MCF 10A (cell line): ENCODE data around the gene OR9G1. TPM values are rescaled to one million over a fixed set of nuclear protein-coding genes. Genes with fewer than 3 reads are reported as not detected.

Source experiments
- BruUV-seq: library from RNA; stranded (reverse); fragments of 400-500 nt; replicated peaks from 2 replicates; lab custom pipeline; 2021; lab: Mats Ljungman, UMichigan
- CTCF ChIA-PET: fragments of 300-600 bp; sonication (Branson Sonifier 250); formaldehyde crosslinking; extraction: SDS; loops from one replicate; lab custom pipeline; 2021; ENCODE audit warnings: antibody characterized with exemption, inconsistent platforms; lab: Yijun Ruan, JAX
- POLR2A ChIA-PET: fragments of 300-600, 350-650 bp; sonication (Branson Sonifier 250); formaldehyde crosslinking; extraction: SDS; loops from one replicate; lab custom pipeline; 2020; ENCODE audit warnings: antibody characterized with exemption, inconsistent platforms; lab: Yijun Ruan, JAX
- DNase-seq: peaks from one replicate; pipeline ENCODE4 v3.0.0-alpha.2; 2018; ENCODE audit not compliant: unreplicated experiment
- H3K27ac Mint-ChIP-seq: one replicate; pipeline ENCODE4 v1.8.0; 2022; ENCODE audit warnings: mild to moderate bottlenecking, low read depth, mixed read lengths; ENCODE audit not compliant: unreplicated experiment
- H3K27me3 Mint-ChIP-seq: one replicate; pipeline ENCODE4 v1.8.0; 2022; ENCODE audit warnings: mixed read lengths; ENCODE audit not compliant: insufficient read depth, unreplicated experiment
- H3K36me3 Mint-ChIP-seq: one replicate; pipeline ENCODE4 v1.8.0; 2022; ENCODE audit warnings: mild to moderate bottlenecking, moderate library complexity, mixed read lengths; ENCODE audit not compliant: insufficient read depth, unreplicated experiment
- H3K4me1 Mint-ChIP-seq: one replicate; pipeline ENCODE4 v1.8.0; 2022; ENCODE audit warnings: mixed read lengths; ENCODE audit not compliant: insufficient read depth, unreplicated experiment
- H3K4me3 Mint-ChIP-seq: one replicate; pipeline ENCODE4 v1.8.0; 2022; ENCODE audit warnings: mild to moderate bottlenecking, moderate library complexity, mixed read lengths; ENCODE audit not compliant: unreplicated experiment
- H3K9me3 Mint-ChIP-seq: one replicate; pipeline ENCODE4 v1.8.0; 2022; ENCODE audit warnings: mixed read lengths; ENCODE audit not compliant: unreplicated experiment
- intact Hi-C: fragments of 100-400 bp; cut with micrococcal nuclease; formaldehyde crosslinking; loops from 2 replicates; pipeline ENCODE4 v1.14.1; 2022
- total RNA-seq: library from RNA; stranded (reverse); gene quantifications from 2 replicates; pipeline ENCODE4 v1.2.3, GENCODE V29; 2022
- TF ChIP-seq, protein P1 (sequence below): fragments of 200-600 bp; IDR thresholded peaks from one replicate; pipeline ENCODE4 v1.8.0; 2022; ENCODE audit warnings: antibody characterized with exemption, mild to moderate bottlenecking; ENCODE audit not compliant: unreplicated experiment

Gene OR9G1
- total RNA-seq, 1 experiment from 2014 or later: not detected

GRCh38 chr11:56716379-56716854 is 17.5 kb downstream of the OR9G1 start:
- no peaks in the 10 kb centered on the region for H3K27me3 Mint-ChIP-seq
- ChIA-PET CTCF (no interaction called here), POLR2A (interaction anchor here (0.6 kb wide), 1 partner anchor 76 kb away, joined by 3 read pairs; no protein-coding TSS in a partner anchor)
- TF ChIP-seq, protein P1, sequence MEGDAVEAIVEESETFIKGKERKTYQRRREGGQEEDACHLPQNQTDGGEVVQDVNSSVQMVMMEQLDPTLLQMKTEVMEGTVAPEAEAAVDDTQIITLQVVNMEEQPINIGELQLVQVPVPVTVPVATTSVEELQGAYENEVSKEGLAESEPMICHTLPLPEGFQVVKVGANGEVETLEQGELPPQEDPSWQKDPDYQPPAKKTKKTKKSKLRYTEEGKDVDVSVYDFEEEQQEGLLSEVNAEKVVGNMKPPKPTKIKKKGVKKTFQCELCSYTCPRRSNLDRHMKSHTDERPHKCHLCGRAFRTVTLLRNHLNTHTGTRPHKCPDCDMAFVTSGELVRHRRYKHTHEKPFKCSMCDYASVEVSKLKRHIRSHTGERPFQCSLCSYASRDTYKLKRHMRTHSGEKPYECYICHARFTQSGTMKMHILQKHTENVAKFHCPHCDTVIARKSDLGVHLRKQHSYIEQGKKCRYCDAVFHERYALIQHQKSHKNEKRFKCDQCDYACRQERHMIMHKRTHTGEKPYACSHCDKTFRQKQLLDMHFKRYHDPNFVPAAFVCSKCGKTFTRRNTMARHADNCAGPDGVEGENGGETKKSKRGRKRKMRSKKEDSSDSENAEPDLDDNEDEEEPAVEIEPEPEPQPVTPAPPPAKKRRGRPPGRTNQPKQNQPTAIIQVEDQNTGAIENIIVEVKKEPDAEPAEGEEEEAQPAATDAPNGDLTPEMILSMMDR: no peak
- BruUV-seq: no TSS peak
- no peaks in the 10 kb centered on the region for H3K36me3 Mint-ChIP-seq
- H3K9me3 Mint-ChIP-seq: peaks cover 9% of the 10 kb centered on the region
- DNase-seq: peak; percentile 73
- intact Hi-C loops: no loop called here
- H3K27ac Mint-ChIP-seq: no peak overlapping the region
- no peak overlapping the region for H3K4me3 Mint-ChIP-seq
- H3K4me1 Mint-ChIP-seq: no peaks in the 10 kb centered on the region

DNA sequence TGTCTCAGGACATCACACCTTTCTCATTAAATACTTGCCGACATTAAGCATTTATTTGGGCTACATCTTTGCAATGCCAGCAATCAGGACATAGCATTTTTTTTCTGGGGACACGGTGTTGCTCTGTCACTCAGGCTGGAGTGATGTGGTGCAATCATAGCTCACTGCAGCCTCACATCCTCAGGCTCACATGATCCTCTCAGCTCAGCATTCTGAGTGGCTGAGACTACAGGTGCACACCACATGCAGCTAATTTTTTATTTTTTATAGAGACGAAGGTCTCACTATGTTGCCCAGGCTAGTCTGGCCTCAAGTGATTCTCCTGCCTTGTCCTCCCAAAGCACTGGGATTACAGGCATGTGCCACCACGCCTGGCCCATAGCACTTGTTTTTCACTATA is 21.6 kb downstream of the OR9G1 start:
- DNase-seq: no peak
- POLR2A ChIA-PET: no interaction called here
- intact Hi-C loops: no loop called here
- H3K4me1 Mint-ChIP-seq: no peaks in the 10 kb centered on the region
- H3K4me3 Mint-ChIP-seq: no peak overlapping the region
- peaks cover 7% of the 10 kb centered on the region for H3K9me3 Mint-ChIP-seq
- no peaks in the 10 kb centered on the region for H3K27me3 Mint-ChIP-seq
- BruUV-seq: no TSS peak
- H3K36me3 Mint-ChIP-seq: no peaks in the 10 kb centered on the region
- CTCF ChIA-PET: interaction anchor here (0.6 kb wide), 1 partner anchor 317 kb away, joined by 3 read pairs; no protein-coding TSS in a partner anchor
- TF ChIP-seq, protein P1: no peak
- no peak overlapping the region for H3K27ac Mint-ChIP-seq

DNA sequence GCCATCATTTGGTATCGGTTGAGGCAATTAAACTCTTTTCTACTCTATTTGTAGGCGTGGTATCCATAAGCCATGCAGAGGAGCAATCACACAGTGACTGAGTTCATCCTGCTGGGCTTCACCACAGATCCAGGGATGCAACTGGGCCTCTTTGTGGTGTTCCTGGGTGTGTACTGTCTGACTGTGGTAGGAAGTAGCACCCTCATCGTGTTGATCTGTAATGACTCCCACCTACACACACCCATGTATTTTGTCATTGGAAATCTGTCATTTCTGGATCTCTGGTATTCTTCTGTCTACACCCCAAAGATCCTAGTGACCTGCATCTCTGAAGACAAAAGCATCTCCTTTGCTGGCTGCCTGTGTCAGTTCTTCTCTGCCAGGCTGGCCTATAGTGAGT is 41.2 kb downstream of the OR9G1 start:
- ChIA-PET POLR2A (no interaction called here), CTCF (interaction anchor here (0.7 kb wide), 1 partner anchor 97 kb away, joined by 3 read pairs; no protein-coding TSS in a partner anchor)
- Mint-ChIP-seq H3K4me3 (no peak overlapping the region), H3K27ac (no peak overlapping the region), H3K4me1 (no peaks in the 10 kb centered on the region), H3K36me3 (no peaks in the 10 kb centered on the region), H3K9me3 (peaks cover 13% of the 10 kb centered on the region), H3K27me3 (no peaks in the 10 kb centered on the region)
- BruUV-seq: no TSS peak
- no peak for DNase-seq
- TF ChIP-seq, protein P1: no peak
- intact Hi-C loops: no loop called here

- no peak for DNase-seq
- Mint-ChIP-seq H3K27ac (no peak overlapping the region), H3K9me3 (peaks cover 13% of the 10 kb centered on the region), H3K4me1 (no peaks in the 10 kb centered on the region), H3K4me3 (no peak overlapping the region), H3K27me3 (no peaks in the 10 kb centered on the region), H3K36me3 (no peaks in the 10 kb centered on the region)
- BruUV-seq: no TSS peak
- intact Hi-C loops: no loop called here
- TF ChIP-seq, protein P1: no peak
- POLR2A ChIA-PET: no interaction called here
- CTCF ChIA-PET: no interaction called here
Observed at GRCh38 chr11:56740886-56741285, 42.0 kb downstream of the OR9G1 start.
